HL-60 (cell line): ENCODE results near the gene EVX2.

Experiments
- DNase-seq, 2 experiments: peaks; one replicate each; pipeline ENCODE4 v3.0.0-alpha.2; 2010 to 2020; ENCODE audit warnings: low read depth in 1 of 2, low spot score in 1 of 2
- H3K27ac ChIP-seq: fragments of 250-450 bp; sonication (Bioruptor Pico); replicated peaks from 2 replicates; pipeline ENCODE4 v1.5.1; 2020; ENCODE audit warnings: mild to moderate bottlenecking, moderate library complexity
- H3K27me3 ChIP-seq: fragments of 250-450 bp; sonication (Bioruptor Pico); 2 replicates; pipeline ENCODE4 v1.5.1; 2021; ENCODE audit warnings: mild to moderate bottlenecking, moderate library complexity; ENCODE audit not compliant: insufficient read depth, poor library complexity, severe bottlenecking
- H3K4me3 ChIP-seq: replicated peaks from 2 replicates; pipeline ENCODE4 v1.5.1; 2011; ENCODE audit warnings: mild to moderate bottlenecking, control low read depth, low read length; ENCODE audit not compliant: insufficient read depth
- GABPA ChIP-seq: IDR thresholded peaks from 2 replicates; pipeline ENCODE4 v1.6.1; 2012; ENCODE audit warnings: low read depth
- POLR2AphosphoS5 ChIP-seq: IDR thresholded peaks from 2 replicates; pipeline ENCODE4 v1.6.1; 2012; ENCODE audit warnings: low read depth
- SPI1 ChIP-seq: IDR thresholded peaks from 2 replicates; pipeline ENCODE4 v1.6.1; 2012; ENCODE audit warnings: low read depth, mild to moderate bottlenecking, borderline replicate concordance
- TF ChIP-seq, protein P1 (sequence below): IDR thresholded peaks from one replicate; pipeline ENCODE4 v1.5.1; 2011; ENCODE audit warnings: low read length, control low read depth, inconsistent platforms; ENCODE audit not compliant: insufficient read depth
- TF ChIP-seq, protein P2 (sequence below): IDR thresholded peaks from 2 replicates; pipeline ENCODE4 v1.6.1; 2012; ENCODE audit warnings: low read depth; ENCODE audit not compliant: insufficient replicate concordance

Gene EVX2

DNA sequence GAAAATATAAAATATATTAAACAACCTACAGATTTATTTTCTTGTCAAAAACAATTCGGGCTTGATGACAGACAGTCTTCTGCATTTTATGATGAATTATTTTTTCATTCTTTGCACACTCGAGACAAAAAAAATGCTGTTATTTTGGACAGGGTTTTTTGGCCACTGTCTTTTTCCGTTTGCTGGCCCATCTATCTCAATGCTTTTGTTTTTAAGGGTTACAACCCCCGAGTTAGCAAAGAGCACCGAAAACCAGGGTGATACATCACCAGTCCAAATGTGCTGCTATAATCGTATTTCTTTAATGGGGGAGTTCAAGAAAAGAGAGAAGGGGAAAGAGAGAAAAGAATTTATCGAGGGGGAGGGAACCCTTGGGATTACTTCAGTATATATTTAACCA is 7.7 kb downstream of the EVX2 start:
- Histone ChIP-seq H3K27ac (no peak overlapping the region), H3K27me3 (peaks cover 77% of the 10 kb centered on the region), H3K4me3 (no peak overlapping the region)
- TF ChIP-seq GABPA (no peak), SPI1 (no peak), POLR2AphosphoS5 (no peak)
- TF ChIP-seq, protein P1, sequence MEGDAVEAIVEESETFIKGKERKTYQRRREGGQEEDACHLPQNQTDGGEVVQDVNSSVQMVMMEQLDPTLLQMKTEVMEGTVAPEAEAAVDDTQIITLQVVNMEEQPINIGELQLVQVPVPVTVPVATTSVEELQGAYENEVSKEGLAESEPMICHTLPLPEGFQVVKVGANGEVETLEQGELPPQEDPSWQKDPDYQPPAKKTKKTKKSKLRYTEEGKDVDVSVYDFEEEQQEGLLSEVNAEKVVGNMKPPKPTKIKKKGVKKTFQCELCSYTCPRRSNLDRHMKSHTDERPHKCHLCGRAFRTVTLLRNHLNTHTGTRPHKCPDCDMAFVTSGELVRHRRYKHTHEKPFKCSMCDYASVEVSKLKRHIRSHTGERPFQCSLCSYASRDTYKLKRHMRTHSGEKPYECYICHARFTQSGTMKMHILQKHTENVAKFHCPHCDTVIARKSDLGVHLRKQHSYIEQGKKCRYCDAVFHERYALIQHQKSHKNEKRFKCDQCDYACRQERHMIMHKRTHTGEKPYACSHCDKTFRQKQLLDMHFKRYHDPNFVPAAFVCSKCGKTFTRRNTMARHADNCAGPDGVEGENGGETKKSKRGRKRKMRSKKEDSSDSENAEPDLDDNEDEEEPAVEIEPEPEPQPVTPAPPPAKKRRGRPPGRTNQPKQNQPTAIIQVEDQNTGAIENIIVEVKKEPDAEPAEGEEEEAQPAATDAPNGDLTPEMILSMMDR: no peak
- TF ChIP-seq, protein P2, sequence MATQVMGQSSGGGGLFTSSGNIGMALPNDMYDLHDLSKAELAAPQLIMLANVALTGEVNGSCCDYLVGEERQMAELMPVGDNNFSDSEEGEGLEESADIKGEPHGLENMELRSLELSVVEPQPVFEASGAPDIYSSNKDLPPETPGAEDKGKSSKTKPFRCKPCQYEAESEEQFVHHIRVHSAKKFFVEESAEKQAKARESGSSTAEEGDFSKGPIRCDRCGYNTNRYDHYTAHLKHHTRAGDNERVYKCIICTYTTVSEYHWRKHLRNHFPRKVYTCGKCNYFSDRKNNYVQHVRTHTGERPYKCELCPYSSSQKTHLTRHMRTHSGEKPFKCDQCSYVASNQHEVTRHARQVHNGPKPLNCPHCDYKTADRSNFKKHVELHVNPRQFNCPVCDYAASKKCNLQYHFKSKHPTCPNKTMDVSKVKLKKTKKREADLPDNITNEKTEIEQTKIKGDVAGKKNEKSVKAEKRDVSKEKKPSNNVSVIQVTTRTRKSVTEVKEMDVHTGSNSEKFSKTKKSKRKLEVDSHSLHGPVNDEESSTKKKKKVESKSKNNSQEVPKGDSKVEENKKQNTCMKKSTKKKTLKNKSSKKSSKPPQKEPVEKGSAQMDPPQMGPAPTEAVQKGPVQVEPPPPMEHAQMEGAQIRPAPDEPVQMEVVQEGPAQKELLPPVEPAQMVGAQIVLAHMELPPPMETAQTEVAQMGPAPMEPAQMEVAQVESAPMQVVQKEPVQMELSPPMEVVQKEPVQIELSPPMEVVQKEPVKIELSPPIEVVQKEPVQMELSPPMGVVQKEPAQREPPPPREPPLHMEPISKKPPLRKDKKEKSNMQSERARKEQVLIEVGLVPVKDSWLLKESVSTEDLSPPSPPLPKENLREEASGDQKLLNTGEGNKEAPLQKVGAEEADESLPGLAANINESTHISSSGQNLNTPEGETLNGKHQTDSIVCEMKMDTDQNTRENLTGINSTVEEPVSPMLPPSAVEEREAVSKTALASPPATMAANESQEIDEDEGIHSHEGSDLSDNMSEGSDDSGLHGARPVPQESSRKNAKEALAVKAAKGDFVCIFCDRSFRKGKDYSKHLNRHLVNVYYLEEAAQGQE: no peak
- DNase-seq: no peak

DNA sequence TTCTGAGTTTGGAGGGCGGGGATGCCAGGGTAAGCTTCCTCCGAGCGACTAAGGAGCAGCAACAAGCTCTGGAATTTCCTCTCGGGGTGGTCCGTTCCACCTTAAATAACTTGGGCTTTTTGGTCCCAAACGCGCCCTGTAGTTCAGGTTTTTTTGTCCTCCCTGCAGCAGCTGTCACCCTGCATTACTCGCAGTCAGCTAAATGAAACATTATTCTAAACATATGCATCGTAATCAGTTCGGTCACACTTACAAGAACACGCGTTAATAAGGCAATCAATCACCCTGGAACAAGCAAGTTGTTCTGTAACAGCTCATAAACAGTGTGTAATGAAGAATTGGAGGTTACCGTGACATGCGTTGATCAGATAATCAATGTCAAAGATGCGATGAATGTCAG is 8.3 kb downstream of the EVX2 start:
- Histone ChIP-seq H3K4me3 (no peak overlapping the region), H3K27me3 (peaks cover 77% of the 10 kb centered on the region), H3K27ac (no peak overlapping the region)
- no peak for DNase-seq
- TF ChIP-seq, protein P1: no peak
- TF ChIP-seq POLR2AphosphoS5: no peak
- TF ChIP-seq, protein P2: no peak
- no peak for TF ChIP-seq SPI1
- no peak for TF ChIP-seq GABPA

DNA sequence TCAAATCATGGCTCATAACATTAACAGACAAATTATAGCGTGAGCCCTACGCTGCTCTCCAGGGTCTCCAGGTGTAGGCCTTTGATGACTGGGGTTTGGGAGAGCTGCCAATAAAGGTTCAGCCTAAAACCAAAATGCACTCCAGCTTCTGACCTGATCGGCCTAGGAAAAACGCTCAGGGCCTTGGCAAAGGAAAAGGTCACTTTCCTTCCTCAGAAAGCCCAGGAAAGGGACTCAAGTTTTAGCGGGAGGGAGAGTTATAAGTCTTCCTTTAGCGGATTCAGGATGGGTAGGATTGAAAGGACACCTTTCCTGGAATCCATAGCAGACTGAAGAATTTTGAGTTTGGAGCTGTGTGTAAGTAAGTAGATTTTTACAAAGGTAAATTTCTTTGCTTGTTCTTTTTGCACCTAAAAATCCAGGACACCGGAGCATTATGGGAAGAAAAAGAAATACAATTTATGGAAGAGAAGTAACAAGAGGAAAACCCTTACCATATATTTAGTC is 8.8 kb downstream of the EVX2 start:
- Histone ChIP-seq H3K27me3 (peaks cover 79% of the 10 kb centered on the region), H3K27ac (no peak overlapping the region)
- no peak for DNase-seq

More for the DNA sequence above, 8.8 kb downstream of the EVX2 start:
- TF ChIP-seq, protein P2: no peak
- no peak for TF ChIP-seq POLR2AphosphoS5
- TF ChIP-seq, protein P1: no peak
- no peak for TF ChIP-seq SPI1
- no peak for TF ChIP-seq GABPA
- H3K4me3 ChIP-seq: no peak overlapping the region
